Measurements from ENCODE around the gene BIRC2.

Gene BIRC2

DNA sequence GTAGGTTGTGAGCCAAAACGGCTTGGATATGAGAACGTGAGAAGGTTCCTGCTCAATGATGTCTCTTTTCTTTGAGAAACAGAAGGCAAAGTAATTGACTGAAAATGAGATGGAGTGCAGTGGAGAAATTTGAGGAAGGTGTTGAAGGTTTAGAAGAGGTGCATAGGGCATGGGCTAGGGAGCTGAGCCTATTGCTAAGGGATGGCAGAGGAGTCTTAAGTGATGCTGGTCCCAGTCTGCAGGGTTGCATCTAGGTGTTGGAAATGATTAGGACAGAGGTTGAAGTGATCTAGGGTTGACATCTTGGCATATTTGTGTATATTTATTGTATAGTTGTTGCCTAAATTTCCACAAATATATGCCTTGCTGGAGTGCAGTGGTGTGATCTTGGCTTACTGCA lies 27.5 kb upstream of the BIRC2 start:
- no peak overlapping the region for H2BK120ac ChIP-seq (ENCODE audit: low read depth, low read length)
- H2AK5ac ChIP-seq (ENCODE audit: low read length, severe bottlenecking), result no peak overlapping the region
- H4K91ac ChIP-seq (ENCODE audit: low read length), result no peak overlapping the region
- H3K9me3 ChIP-seq (ENCODE audit: control insufficient read depth, low read length), result no peaks in the 10 kb centered on the region
- H3K18ac ChIP-seq (ENCODE audit: low read depth in 1 of 2, low read length in 2 of 2), result no peak overlapping the region
- H3K4me3 ChIP-seq (ENCODE audit: insufficient read depth in 1 of 2, low read depth in 1 of 2, low read length in 2 of 2), result no peak overlapping the region
- no peak overlapping the region for H4K8ac ChIP-seq (ENCODE audit: low read length)
- H3K79me1 ChIP-seq (replicated peaks; ENCODE audit: low read length, poor library complexity, severe bottlenecking), result no peaks in the 10 kb centered on the region
- H3K14ac ChIP-seq (ENCODE audit: low read length in 2 of 2), result no peak overlapping the region
- no peak overlapping the region for H3K27ac ChIP-seq (ENCODE audit: low read length, poor library complexity, severe bottlenecking)
- H3K27me3 ChIP-seq (ENCODE audit: control insufficient read depth in 1 of 2, insufficient read depth in 1 of 2, low read length in 2 of 2), result no peaks in the 10 kb centered on the region
- WGBS, result 97% methylated on average over 2 of the region's 2 CpGs
- no peak overlapping the region for H3K4ac ChIP-seq (ENCODE audit: low read depth in 1 of 2, low read length in 2 of 2)
- no peak overlapping the region for H3K4me2 ChIP-seq (ENCODE audit: low read length, poor library complexity, severe bottlenecking)
- no peak overlapping the region for H2AFZ ChIP-seq (ENCODE audit: low read depth, low read length)
- H2BK15ac ChIP-seq (ENCODE audit: low read depth, poor library complexity, severe bottlenecking), result no peak overlapping the region
- no peak overlapping the region for H3K23ac ChIP-seq (ENCODE audit: low read length in 2 of 2)
- peaks cover 3% of the 10 kb centered on the region for H3K4me1 ChIP-seq (ENCODE audit: control insufficient read depth, insufficient read depth, low read depth, low read length)
- H3K36me3 ChIP-seq (ENCODE audit: control insufficient read depth in 1 of 2, insufficient read depth in 2 of 2, low read depth in 1 of 2, low read length in 2 of 2), result no peaks in the 10 kb centered on the region
- H3K9ac ChIP-seq (ENCODE audit: low read length), result no peak overlapping the region
- no peak overlapping the region for H2BK5ac ChIP-seq (ENCODE audit: low read depth, low read length, poor library complexity, severe bottlenecking)
- H2BK12ac ChIP-seq (ENCODE audit: low read length in 2 of 2), result no peak overlapping the region
- DNase-seq, result no peak

DNA sequence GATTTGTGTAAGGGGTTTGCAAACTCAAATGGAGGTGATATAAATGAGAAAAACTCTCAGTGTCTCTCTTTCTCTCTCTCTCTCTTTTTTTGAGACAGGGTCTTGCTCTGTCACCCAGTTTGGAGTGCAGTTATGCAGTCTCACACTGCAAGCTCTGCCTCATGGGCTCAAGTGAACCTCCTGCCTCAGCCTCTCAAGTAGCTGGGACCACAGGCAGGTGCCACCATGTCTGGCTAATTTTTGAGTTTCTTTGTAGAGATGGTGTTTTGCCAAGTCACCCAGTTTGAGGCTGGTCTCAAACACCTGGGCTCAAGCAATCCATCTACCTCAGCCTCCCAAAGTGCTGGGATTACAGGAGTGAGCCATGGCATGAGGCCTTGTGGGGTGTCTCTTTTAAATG lies 26.8 kb upstream of the BIRC2 start:
- Histone ChIP-seq H2BK5ac (ENCODE audit: low read depth, low read length, poor library complexity, severe bottlenecking) (no peak overlapping the region), H3K4ac (ENCODE audit: low read depth in 1 of 2, low read length in 2 of 2) (no peak overlapping the region), H3K9ac (ENCODE audit: low read length) (no peak overlapping the region), H2AK5ac (ENCODE audit: low read length, severe bottlenecking) (no peak overlapping the region), H3K4me3 (ENCODE audit: insufficient read depth in 1 of 2, low read depth in 1 of 2, low read length in 2 of 2) (no peak overlapping the region), H3K23ac (ENCODE audit: low read length in 2 of 2) (no peak overlapping the region), H2AFZ (ENCODE audit: low read depth, low read length) (no peak overlapping the region), H3K27me3 (ENCODE audit: control insufficient read depth in 1 of 2, insufficient read depth in 1 of 2, low read length in 2 of 2) (no peaks in the 10 kb centered on the region), H2BK15ac (ENCODE audit: low read depth, poor library complexity, severe bottlenecking) (no peak overlapping the region), H4K91ac (ENCODE audit: low read length) (no peak overlapping the region), H3K14ac (ENCODE audit: low read length in 2 of 2) (no peak overlapping the region), H3K36me3 (ENCODE audit: control insufficient read depth in 1 of 2, insufficient read depth in 2 of 2, low read depth in 1 of 2, low read length in 2 of 2) (no peaks in the 10 kb centered on the region), H3K27ac (ENCODE audit: low read length, poor library complexity, severe bottlenecking) (no peak overlapping the region), H2BK12ac (ENCODE audit: low read length in 2 of 2) (no peak overlapping the region), H3K9me3 (ENCODE audit: control insufficient read depth, low read length) (no peaks in the 10 kb centered on the region), H4K8ac (ENCODE audit: low read length) (no peak overlapping the region), H2BK120ac (ENCODE audit: low read depth, low read length) (no peak overlapping the region), H3K4me2 (ENCODE audit: low read length, poor library complexity, severe bottlenecking) (no peak overlapping the region), H3K79me1 (replicated peaks; ENCODE audit: low read length, poor library complexity, severe bottlenecking) (no peaks in the 10 kb centered on the region), H3K18ac (ENCODE audit: low read depth in 1 of 2, low read length in 2 of 2) (no peak overlapping the region), H3K4me1 (ENCODE audit: control insufficient read depth, insufficient read depth, low read depth, low read length) (peaks cover 3% of the 10 kb centered on the region)
- no peak for DNase-seq

DNA sequence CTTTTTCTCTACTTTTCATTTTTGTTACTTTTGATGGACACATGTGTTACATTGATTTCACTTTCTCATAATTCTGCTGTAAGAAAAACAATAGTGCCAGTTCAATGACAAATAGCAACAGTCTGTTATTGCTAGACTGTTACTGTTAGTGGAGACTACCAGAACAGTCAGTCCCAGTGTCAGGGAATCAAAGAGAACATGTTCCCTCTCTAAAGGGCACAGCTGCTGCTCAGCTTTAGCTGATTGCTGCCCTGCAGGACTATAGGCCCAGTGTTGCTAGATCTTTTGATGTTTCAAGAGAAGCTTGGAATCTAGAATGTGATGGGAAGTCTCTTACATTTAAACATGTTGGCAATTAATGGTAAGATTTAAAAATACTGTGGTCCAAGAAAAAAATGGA lies 26.3 kb upstream of the BIRC2 start:
- Histone ChIP-seq H3K4ac (ENCODE audit: low read depth in 1 of 2, low read length in 2 of 2) (no peak overlapping the region), H3K79me1 (replicated peaks; ENCODE audit: low read length, poor library complexity, severe bottlenecking) (no peaks in the 10 kb centered on the region), H3K4me1 (ENCODE audit: control insufficient read depth, insufficient read depth, low read depth, low read length) (peaks cover 3% of the 10 kb centered on the region), H3K4me2 (ENCODE audit: low read length, poor library complexity, severe bottlenecking) (no peak overlapping the region), H3K27ac (ENCODE audit: low read length, poor library complexity, severe bottlenecking) (no peak overlapping the region), H3K4me3 (ENCODE audit: insufficient read depth in 1 of 2, low read depth in 1 of 2, low read length in 2 of 2) (no peak overlapping the region), H4K91ac (ENCODE audit: low read length) (no peak overlapping the region), H2BK120ac (ENCODE audit: low read depth, low read length) (no peak overlapping the region), H3K9ac (ENCODE audit: low read length) (no peak overlapping the region), H3K27me3 (ENCODE audit: control insufficient read depth in 1 of 2, insufficient read depth in 1 of 2, low read length in 2 of 2) (no peaks in the 10 kb centered on the region), H3K23ac (ENCODE audit: low read length in 2 of 2) (no peak overlapping the region), H2BK12ac (ENCODE audit: low read length in 2 of 2) (no peak overlapping the region), H3K36me3 (ENCODE audit: control insufficient read depth in 1 of 2, insufficient read depth in 2 of 2, low read depth in 1 of 2, low read length in 2 of 2) (no peaks in the 10 kb centered on the region), H2BK15ac (ENCODE audit: low read depth, poor library complexity, severe bottlenecking) (no peak overlapping the region), H4K8ac (ENCODE audit: low read length) (no peak overlapping the region), H3K9me3 (ENCODE audit: control insufficient read depth, low read length) (no peaks in the 10 kb centered on the region), H2BK5ac (ENCODE audit: low read depth, low read length, poor library complexity, severe bottlenecking) (no peak overlapping the region), H3K14ac (ENCODE audit: low read length in 2 of 2) (no peak overlapping the region), H2AFZ (ENCODE audit: low read depth, low read length) (no peak overlapping the region), H2AK5ac (ENCODE audit: low read length, severe bottlenecking) (no peak overlapping the region), H3K18ac (ENCODE audit: low read depth in 1 of 2, low read length in 2 of 2) (no peak overlapping the region)
- DNase-seq, result no peak

DNA sequence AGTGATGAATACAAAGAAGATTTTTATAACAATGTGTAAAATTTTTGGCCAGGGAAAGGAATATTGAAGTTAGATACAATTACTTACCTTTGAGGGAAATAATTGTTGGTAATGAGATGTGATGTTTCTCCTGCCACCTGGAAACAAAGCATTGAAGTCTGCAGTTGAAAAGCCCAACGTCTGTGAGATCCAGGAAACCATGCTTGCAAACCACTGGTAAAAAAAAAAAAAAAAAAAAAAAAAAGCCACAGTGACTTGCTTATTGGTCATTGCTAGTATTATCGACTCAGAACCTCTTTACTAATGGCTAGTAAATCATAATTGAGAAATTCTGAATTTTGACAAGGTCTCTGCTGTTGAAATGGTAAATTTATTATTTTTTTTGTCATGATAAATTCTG lies 24.5 kb upstream of the BIRC2 start:
- Histone ChIP-seq H3K4me3 (ENCODE audit: insufficient read depth in 1 of 2, low read depth in 1 of 2, low read length in 2 of 2) (no peak overlapping the region), H3K18ac (ENCODE audit: low read depth in 1 of 2, low read length in 2 of 2) (no peak overlapping the region), H3K4me2 (ENCODE audit: low read length, poor library complexity, severe bottlenecking) (no peak overlapping the region), H3K14ac (ENCODE audit: low read length in 2 of 2) (no peak overlapping the region), H3K79me1 (replicated peaks; ENCODE audit: low read length, poor library complexity, severe bottlenecking) (no peaks in the 10 kb centered on the region), H2BK12ac (ENCODE audit: low read length in 2 of 2) (no peak overlapping the region), H3K9me3 (ENCODE audit: control insufficient read depth, low read length) (no peaks in the 10 kb centered on the region), H3K4me1 (ENCODE audit: control insufficient read depth, insufficient read depth, low read depth, low read length) (peaks cover under 1% of the 10 kb centered on the region), H3K23ac (ENCODE audit: low read length in 2 of 2) (no peak overlapping the region), H2AK5ac (ENCODE audit: low read length, severe bottlenecking) (no peak overlapping the region), H2BK5ac (ENCODE audit: low read depth, low read length, poor library complexity, severe bottlenecking) (no peak overlapping the region), H2BK120ac (ENCODE audit: low read depth, low read length) (no peak overlapping the region), H3K27ac (ENCODE audit: low read length, poor library complexity, severe bottlenecking) (no peak overlapping the region), H2BK15ac (ENCODE audit: low read depth, poor library complexity, severe bottlenecking) (no peak overlapping the region), H2AFZ (ENCODE audit: low read depth, low read length) (no peak overlapping the region), H3K4ac (ENCODE audit: low read depth in 1 of 2, low read length in 2 of 2) (no peak overlapping the region), H3K27me3 (ENCODE audit: control insufficient read depth in 1 of 2, insufficient read depth in 1 of 2, low read length in 2 of 2) (no peaks in the 10 kb centered on the region), H4K8ac (ENCODE audit: low read length) (no peak overlapping the region), H4K91ac (ENCODE audit: low read length) (no peak overlapping the region), H3K9ac (ENCODE audit: low read length) (no peak overlapping the region), H3K36me3 (ENCODE audit: control insufficient read depth in 1 of 2, insufficient read depth in 2 of 2, low read depth in 1 of 2, low read length in 2 of 2) (no peaks in the 10 kb centered on the region)
- no peak for DNase-seq
- WGBS, result no CpG with 5 or more reads among the region's 2 CpGs

All from mesenchymal stem cell (in vitro differentiated cells and primary cell).